ENCODE results near the gene RPL15.

Gene RPL15

DNA sequence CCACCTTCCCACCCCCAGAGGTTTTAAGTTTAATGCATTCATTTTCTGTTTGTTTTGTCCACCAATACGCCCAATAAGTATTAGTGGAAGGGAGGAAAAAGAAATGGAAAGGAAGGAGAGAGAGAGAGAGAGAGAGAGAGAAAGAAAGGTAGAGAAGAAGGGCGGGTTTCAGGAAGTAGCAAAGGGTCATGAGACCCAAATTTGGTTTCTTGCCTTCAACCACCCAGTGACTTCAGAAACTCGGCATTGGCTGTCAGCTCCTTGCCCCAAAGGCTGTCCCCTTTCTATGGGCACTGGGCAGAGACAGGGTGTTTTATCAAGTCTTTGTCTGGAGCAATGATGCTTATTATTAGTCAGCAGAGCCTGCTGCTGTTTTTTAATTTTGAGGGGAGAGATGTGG lies 14.7 kb downstream of the RPL15 start:
- DNase-seq (ENCODE audit: low read depth), result no peak

DNA sequence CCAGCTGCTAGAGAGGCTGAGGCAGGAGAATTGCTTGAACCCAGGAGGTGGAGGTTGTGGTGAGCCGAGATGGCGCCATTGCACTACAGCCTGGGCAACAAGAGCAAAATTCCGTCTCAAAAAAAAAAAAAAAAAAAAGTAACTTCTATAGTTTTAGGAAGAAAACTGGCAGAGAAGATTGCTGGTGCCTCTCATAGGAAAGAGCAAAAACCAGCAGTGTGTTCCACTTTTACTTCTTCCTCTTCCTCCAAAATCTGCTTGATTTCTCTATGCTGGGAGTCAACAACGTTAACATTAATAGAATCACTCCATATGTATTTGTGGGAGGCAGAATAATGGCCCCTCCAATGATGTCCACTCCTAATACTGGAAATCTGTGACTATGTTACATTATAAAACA lies 15.6 kb downstream of the RPL15 start:
- no peak for DNase-seq (ENCODE audit: low read depth)

GRCh38 chr3:23934253-23934652 lies 17.3 kb downstream of the RPL15 start:
- no peak for DNase-seq (ENCODE audit: low read depth)

- DNase-seq (ENCODE audit: low read depth), result no peak
These were observed 20.4 kb downstream of the RPL15 start for GRCh38 chr3:23937296-23937695.

DNA sequence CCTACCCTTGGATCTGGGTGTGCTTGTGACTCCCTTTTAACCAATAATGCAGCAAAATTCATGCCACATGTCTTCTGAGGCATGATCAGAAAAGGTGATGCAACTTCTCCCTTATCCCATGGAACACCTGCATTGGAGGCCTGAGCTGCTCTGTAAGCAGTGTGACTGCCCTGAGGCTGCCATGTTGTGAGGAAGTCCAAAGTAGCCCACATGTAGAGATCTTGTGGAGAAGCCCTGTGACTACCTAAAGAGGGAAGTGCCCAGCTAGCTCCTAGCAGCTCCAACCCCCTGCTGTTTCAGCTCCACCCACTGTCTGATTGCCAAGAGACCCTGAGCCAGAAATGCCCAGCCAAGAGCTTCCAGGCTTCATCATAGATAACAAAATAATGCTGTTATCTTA lies 21.8 kb downstream of the RPL15 start:
- no peak for DNase-seq (ENCODE audit: low read depth)

DNA sequence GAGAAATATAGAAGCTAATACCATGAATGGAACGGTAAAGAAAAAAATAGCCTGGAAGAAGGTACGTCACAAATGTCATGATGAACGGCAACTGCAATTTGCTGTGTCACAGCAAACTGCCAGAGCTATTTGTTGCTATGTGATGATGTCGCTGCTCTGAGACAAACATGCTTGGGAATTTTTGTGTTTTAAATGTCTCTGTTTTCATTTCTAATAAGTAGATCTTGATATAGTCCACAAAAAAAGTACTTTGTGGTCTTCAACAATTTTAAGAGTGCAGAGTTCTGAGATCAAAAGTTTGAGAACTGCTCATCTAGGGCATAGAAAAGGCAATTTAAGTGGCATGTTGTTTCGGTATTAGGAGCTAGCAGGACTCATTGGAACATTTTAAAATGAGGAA lies 23.8 kb downstream of the RPL15 start:
- no peak for DNase-seq (ENCODE audit: low read depth)

GRCh38 chr3:23941440-23941839 lies 24.5 kb downstream of the RPL15 start:
- no peak for DNase-seq (ENCODE audit: low read depth)

- DNase-seq (ENCODE audit: low read depth), result no peak
These were observed 25.6 kb downstream of the RPL15 start for GRCh38 chr3:23942546-23942945.

GRCh38 chr3:23944007-23944783 lies 27.3 kb downstream of the RPL15 start:
- DNase-seq (ENCODE audit: low read depth), result no peak

DNA sequence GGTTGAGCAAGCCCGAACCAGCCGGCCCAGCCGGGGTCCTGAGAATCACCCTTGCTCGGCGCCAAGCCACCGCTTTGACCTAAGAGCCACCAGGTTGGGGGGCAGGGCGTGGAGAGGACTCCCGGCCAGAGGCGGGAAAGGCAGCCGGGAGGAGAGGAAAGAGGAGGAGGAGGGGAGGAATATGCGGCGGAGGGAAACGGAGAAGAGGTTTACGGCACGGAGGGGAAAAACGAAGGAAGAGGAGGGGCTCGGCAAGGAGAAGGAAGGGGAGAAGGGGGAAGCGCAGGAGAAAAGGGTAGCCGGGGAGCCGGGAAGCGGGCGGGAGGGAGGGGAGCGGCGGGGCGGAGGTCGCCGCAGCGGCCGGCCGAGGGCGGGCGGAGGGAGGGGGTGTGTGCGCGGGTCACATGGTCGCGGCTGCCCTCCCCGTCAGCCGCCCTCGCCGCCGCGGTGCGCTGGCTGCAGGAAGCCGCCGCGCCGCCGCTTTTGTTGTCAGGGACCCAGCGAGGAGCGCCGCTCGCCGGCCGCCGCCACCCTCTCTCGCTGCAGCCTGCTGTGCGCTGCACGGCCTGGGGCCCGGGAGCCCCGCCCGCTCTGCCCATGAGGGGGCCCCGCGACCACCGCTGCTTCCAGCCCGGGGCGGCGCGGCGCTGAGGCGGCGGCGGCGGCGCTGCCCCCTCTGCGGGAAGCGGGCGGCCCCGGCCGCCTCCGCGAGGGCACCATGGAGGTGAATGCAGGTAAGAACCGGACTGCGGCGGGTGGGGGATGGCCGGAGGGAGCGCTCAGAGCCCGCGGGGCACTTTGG lies 28.1 kb downstream of the RPL15 start, which contains the start of gene NR1D2:
NR1D2 (plus strand) TSS at position 426 of the 802 bp plus-strand sequence; CDS start at position 719, 293 bp downstream.
- DNase-seq (ENCODE audit: low read depth), result peak; percentile 85

DNA sequence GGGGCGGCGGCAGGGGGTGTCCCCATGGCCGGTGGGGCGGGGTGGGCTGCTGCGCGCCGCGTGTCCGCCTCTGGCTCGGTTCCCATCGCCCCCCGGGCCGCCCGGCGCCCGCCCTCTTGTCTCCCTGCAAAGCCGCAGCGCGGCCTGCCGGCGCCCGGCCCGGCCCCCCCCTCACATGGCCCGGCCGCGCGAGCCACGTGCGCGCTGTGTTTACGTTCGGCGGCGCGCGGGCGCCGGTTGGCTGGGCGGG lies 28.7 kb downstream of the RPL15 start:
- no peak for DNase-seq (ENCODE audit: low read depth)

DNA sequence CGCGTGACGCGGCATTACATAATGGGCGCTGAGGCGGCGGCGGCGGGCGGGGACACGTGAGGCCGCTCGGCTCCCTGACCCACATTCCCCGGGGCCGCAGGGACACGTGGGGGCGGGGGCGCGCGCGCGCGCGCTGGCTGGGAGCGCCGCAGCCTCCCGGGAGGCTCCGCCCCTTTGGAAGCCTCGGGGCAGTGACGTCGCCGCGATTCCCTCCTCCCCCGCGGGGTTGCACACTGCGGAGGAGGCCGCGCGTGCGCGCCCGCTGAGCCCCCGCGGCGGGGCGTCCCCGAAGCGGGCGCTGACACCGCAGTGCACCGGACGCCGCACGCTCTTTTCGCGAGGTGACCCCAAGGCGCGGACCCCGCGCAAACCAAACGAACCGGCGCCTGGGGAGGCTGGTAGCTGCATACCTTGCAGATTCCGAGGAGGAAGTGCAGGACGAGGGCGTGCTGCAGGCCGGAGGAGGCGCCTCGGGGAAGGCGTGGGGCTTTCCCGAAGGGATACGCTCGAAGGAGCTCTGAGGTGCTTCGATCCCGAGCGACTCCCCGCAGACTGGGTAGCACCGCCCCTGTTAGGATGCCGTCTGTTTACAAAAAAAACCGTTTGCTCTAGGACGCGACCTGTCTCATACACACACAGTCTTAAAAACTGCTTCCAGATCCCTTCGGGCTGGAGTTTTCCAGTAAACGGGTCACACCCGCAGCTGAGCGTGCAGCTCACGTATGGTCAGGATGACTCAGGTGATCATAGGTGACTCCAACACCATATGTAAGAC lies 29.2 kb downstream of the RPL15 start:
- DNase-seq (ENCODE audit: low read depth), result peak; percentile 96

- DNase-seq (ENCODE audit: low read depth), result peak; percentile 20
These were observed 31.8 kb downstream of the RPL15 start for GRCh38 chr3:23948761-23949160.

DNA sequence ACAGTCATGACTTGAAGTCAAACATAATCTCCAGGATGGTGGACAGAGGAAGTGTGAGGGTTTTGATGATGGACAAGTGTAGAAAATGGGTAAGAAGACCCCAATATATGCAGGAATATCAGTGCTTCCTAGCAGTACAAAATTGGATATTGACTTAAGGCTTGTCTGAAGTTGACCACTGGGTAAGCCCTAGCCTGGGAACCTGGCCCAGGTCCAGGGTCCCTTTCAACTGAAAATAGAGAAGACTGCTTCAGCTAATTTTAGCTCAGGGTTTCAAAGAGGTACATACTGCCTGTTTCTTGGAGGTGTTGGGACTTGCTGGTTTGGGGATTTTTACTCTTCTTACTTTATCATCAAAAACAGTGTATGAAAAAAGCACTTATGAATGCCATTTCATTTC lies 32.9 kb downstream of the RPL15 start:
- peak; percentile 57 for DNase-seq (ENCODE audit: low read depth)

GRCh38 chr3:23950293-23950692 lies 33.4 kb downstream of the RPL15 start:
- DNase-seq (ENCODE audit: low read depth), result no peak

GRCh38 chr3:23952646-23953045 lies 35.7 kb downstream of the RPL15 start:
- DNase-seq (ENCODE audit: low read depth), result no peak

DNA sequence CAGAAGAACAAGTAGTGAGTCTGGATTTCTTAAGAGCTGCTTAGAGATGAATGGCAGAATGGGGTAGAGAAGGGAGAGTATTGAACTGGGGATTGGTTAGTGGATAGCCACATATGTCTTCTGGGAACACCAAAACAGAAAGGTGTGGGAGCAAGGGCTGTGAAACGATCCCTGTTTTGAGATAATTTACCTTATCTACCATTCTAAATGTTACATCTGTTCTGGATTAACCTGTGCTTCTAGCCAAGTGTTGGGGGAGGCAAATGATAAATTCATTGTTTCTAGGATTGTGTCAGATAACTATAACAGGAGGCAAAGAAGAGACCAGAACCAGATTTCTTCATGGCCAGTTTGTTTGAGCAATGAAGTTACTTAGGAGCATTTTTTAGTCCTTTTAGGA lies 36.6 kb downstream of the RPL15 start:
- no peak for DNase-seq (ENCODE audit: low read depth)

GRCh38 chr3:23954144-23954543 lies 37.2 kb downstream of the RPL15 start:
- DNase-seq (ENCODE audit: low read depth), result no peak

- no peak for DNase-seq (ENCODE audit: low read depth)
These were observed 39.8 kb downstream of the RPL15 start for GRCh38 chr3:23956701-23957100.

DNA sequence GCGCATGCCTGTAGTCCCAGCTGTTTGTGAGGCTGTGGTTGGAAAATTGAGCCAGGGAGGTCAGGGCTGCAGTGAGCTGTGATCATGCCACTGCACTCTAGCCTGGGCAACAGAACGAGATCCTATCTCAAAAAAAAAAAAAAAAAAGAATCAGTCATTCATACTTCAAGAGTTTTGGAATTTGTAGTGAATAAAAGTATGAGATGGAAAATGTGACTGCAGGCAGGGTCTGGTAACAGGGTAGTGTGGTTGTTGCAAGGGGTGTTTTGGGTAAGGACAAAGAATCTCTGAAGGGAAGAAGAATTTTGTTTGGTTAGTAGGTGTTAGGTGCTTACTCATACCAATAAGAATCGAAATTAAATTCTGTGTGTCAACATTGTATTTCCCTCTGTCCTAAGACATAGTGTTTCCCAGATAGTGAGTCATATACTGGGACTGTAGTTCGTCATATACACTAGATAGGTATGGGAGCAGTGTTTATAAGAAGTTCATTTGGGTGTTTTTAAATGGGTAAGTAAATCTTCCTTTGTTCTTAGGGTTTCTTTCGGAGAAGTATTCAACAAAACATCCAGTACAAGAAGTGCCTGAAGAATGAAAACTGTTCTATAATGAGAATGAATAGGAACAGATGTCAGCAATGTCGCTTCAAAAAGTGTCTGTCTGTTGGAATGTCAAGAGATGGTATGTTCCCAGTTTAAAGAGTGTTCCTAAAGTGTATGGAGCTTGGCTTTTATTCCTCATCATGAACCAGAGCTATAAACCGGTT lies 42.4 kb downstream of the RPL15 start:
- peak; percentile 95 for DNase-seq (ENCODE audit: low read depth)

DNA sequence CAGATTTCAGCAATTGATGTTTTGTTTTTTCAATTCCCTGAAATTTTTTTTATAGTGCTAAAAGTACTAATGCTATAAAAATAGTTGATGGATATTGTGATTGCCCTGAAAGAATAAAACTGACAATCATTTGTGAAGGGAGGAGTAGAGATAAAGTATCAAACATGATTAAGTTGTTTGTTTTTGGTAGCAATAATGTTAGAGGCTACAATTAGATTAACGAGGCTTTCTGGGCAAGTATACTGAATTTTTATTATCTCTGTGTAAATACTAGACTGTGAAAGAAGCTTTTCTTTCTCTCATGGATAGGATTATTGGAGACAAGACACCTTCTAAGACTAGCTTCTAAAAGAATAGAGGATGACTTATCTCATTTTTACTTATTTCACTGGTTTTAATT lies 43.7 kb downstream of the RPL15 start:
- DNase-seq (ENCODE audit: low read depth), result no peak

DNA sequence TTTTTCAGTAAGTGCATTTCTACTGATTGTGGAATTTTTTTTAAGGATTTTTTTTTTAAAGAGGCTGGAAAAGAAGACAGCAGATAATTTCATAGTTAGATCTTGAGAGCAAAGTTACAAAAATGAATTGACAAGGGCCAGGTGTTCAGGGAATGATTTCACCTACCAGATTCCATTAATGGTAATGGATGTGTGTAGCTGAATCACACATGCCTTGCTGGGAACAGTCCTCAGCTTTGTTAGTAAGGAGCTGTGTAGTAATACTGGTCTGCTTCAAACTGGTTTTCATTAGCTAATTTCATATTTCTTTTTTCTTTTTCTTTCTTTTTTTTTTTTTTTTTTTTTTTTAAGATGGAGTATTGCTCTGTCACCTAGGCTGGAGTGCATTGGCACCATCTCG lies 44.1 kb downstream of the RPL15 start:
- no peak for DNase-seq (ENCODE audit: low read depth)
